AG08396 (cell line): ENCODE results near the gene ITIH6.
A peak's percentile ranks its signal among the peaks of the same experiment; 100 is the strongest.
"Not testable (repeated sequence)": the region's sequence is repeated elsewhere in the genome, so short reads cannot be mapped to it uniquely, and the experiment has no call there.

Source experiments
- DNase-seq: peaks from one replicate; pipeline ENCODE4 v3.0.0; 2012; ENCODE audit warnings: low spot score, mixed read lengths

ITIH6 gene

GRCh38 chrX:54808109-54808604 lies 10.1 kb upstream of the ITIH6 start:
- DNase-seq, result peak; percentile 43

GRCh38 chrX:54807524-54808108 lies 9.6 kb upstream of the ITIH6 start, which contains the start of gene MAGED2:
MAGED2 (plus strand) TSS chrX:54807745; CDS start chrX:54809332, 1,587 bp downstream.
- peak; percentile 31 for DNase-seq

- no peak for DNase-seq
These were observed 991 bp upstream of the ITIH6 start for GRCh38 chrX:54799046-54799445.

GRCh38 chrX:54794795-54795194 lies 3.3 kb downstream of the ITIH6 start:
- DNase-seq, result no peak

- no peak for DNase-seq
These were observed 4.0 kb downstream of the ITIH6 start for GRCh38 chrX:54794028-54794427.

- DNase-seq, result not testable (repeated sequence)
These were observed 8.7 kb downstream of the ITIH6 start for GRCh38 chrX:54789405-54789804.

GRCh38 chrX:54788446-54788845 lies 9.6 kb downstream of the ITIH6 start:
- no peak for DNase-seq

GRCh38 chrX:54786967-54787366 lies 11.1 kb downstream of the ITIH6 start:
- DNase-seq, result no peak

GRCh38 chrX:54785901-54786300 lies 12.2 kb downstream of the ITIH6 start:
- no peak for DNase-seq

GRCh38 chrX:54776987-54777672 lies 20.9 kb downstream of the ITIH6 start:
- DNase-seq, result no peak

GRCh38 chrX:54776061-54776460 lies 22.0 kb downstream of the ITIH6 start:
- no peak for DNase-seq

- DNase-seq, result not testable (repeated sequence)
These were observed 23.5 kb downstream of the ITIH6 start for GRCh38 chrX:54774391-54775094.

- DNase-seq, result no peak
These were observed 39.7 kb downstream of the ITIH6 start for GRCh38 chrX:54758114-54759055.

GRCh38 chrX:54754854-54755253 lies 43.2 kb downstream of the ITIH6 start:
- DNase-seq, result no peak

- DNase-seq, result no peak
These were observed 49.4 kb downstream of the ITIH6 start for GRCh38 chrX:54748626-54749025.

- no peak for DNase-seq
These were observed 50.2 kb downstream of the ITIH6 start for GRCh38 chrX:54747733-54748393.

GRCh38 chrX:54746928-54747327 lies 51.1 kb downstream of the ITIH6 start:
- DNase-seq, result no peak

- DNase-seq, result no peak
These were observed 52.4 kb downstream of the ITIH6 start for GRCh38 chrX:54745676-54746075.

- DNase-seq, result not testable (repeated sequence)
These were observed 59.5 kb downstream of the ITIH6 start for GRCh38 chrX:54738567-54738966.

- not testable (repeated sequence) for DNase-seq
These were observed 61.6 kb downstream of the ITIH6 start for GRCh38 chrX:54736298-54736942.

GRCh38 chrX:54721424-54721823 lies 76.6 kb downstream of the ITIH6 start:
- no peak for DNase-seq
